Hematopoietic multipotent progenitor cell (in vitro differentiated cells): ENCODE results near the gene CPLX3. TPM values are rescaled to one million over a fixed set of nuclear protein-coding genes. Genes with fewer than 3 reads are reported as not detected.
A peak's percentile ranks its signal among the peaks of the same experiment; 100 is the strongest.

Source experiments
- DNase-seq, 3 donors: peaks; one replicate each; pipeline ENCODE4 v3.0.0-alpha.2; 2011 to 2015; ENCODE audit warnings: low read depth in 2 of 3, low spot score in 2 of 3
- small RNA-seq: library from RNA; depleted of rRNA; stranded (forward); fragments of <200 nt; gene quantifications from one replicate; pipeline ENCODE3, GENCODE V24; 2012
- total RNA-seq: library from RNA; depleted of rRNA; stranded (reverse); fragments of >200 nt; gene quantifications from one replicate; pipeline ENCODE4 v1.2.3, GENCODE V29; 2012

The CPLX3 gene
- total RNA-seq, 1 donor = not detected

GRCh38 chr15:74867466-74868038 lies 41.1 kb downstream of the CPLX3 start:
- DNase-seq = no peak

DNA sequence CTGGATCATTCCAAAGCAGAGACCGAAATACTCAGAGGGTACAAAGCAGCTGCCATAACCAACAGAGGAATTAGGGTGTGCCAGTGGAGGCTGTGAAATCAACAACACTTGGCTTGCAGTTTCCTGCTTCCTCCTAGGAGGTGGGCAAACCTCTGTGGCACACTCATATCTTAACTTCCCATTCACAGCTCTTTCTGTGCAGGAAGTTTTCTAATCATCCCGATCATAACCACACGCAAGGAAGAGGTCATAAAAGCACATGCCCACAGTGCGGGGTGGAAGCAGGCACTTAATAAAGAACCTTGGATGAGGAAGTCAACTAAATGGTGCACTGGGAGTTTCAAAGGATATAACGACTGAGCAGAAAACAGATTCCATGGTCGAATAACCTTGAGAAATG lies 41.6 kb downstream of the CPLX3 start:
- DNase-seq = peak in 2 of 3 donors; percentile 79 to 86

GRCh38 chr15:74869372-74869725 lies 42.9 kb downstream of the CPLX3 start:
- no peak for DNase-seq

DNA sequence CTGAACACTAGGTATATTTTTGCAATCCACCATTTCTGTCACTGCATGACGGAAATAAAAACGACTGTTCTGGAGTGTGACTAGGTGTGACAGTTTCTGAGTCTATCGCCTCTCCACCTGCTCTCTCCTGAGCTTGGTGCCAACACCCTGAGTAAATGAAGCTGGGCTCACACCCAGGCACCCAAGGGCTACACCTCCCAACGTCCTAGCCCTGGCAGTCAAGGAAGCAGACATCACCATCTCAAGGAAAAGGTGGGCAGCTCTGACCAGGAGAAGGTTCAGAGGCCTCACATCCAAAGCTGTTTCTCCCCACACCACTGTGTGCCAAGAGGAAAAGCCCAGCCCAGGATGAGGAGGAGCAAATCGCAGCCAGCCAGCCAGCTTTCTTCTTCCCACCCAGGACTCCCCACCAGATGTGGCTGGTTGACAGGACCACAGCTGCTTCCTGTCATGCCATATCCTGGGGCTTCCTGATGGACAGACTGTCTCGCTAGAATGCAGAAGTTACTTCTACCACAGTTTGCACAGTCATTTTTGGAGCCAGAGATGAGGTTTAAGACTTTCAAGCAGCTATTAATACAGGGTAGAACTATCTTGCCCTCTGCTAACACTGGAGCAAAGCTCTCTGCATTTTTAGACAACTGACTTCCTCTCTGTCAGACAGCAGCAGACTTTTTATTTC lies 43.4 kb downstream of the CPLX3 start:
- peak in 2 of 3 donors; percentile 93 to 98 for DNase-seq

DNA sequence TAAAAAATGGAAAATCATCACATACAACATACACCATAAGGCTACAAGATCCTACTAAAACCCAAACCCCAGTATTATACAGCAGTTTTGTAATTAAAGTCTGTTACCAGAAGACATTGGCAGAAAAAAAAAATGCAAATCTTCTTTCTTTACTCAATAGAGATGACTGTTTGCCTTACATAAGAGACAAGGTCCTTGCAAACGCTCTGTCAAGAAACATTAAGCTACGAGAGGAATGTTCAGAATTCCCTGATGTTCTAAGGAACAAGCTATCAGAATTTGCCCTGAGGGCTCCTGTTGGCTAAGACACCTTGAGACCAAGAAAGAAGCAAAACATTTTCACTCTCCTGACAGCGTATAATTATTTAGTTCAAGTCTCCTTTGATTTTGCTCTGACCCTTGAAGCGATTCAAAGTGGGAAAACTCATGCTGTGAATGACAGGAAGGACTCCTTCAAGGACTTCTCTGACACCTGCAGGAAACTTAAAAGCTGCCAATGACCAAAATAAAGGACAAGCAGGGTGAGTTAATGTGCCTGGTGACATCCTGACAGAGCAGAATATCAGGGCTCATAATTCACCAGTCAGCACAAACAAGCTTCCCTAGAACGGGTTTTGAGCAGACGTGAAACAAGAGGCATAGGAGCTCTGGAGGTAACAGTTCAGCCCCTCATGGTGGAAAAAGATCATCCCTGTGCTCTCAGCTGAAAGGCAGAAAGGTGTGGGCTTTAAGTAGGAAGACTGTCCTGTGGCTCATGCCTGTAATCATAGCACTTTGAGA lies 44.2 kb downstream of the CPLX3 start:
- no peak for DNase-seq

DNA sequence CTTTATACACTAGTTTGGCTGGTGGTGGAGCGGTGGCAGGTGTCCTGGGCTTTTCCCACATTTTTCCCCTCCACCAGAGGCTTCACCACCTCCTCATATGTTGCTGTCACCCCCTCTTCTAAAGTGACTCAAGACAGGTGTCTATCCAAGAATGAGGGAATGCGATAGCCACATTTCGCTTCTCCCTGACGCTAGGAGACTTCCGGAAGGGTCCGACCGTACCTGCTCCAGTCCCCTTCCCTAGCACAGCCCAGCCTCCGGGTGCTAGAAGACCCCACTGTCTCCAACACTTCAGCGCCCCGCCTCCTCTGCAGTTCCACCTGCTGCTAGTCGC lies 46.2 kb downstream of the CPLX3 start:
- no peak for DNase-seq

DNA sequence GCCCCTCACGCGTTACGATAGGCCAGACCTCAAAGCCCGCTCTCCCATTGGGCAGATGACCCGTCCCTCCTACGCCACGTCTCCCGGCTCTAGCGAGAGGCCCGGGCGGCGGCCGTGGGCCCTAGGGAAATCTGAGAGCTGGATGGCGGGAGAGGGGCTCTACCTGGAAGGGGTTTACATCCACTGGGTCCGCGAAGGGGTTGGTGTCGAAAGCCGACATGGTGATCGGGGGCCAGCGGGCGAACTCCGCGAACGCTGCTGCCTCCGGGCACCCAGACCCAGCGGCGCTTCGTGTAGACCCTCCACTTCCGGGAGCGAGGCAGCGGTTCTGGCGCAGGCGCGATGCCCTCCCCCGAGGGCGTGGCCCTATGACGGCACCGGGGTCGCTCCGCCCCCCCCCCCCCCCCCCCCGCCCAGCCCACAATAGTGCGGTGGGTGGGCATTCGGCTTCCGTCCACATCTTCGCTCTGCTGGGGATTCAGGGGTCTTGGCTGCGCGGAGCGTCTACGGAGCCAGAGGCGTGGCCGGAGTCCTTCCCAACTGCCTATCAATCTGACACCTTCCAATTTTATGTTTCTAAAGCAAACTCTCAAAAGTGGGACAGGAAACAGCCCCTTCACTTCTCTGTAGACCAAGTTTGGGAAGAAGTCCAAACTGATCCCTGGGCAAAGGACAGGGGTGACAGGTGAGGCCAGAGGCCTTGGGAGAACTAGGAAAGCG lies 46.8 kb downstream of the CPLX3 start, which contains the start of gene SCAMP2:
SCAMP2 (minus strand) TSS at position 330 of the 720 bp plus-strand sequence; CDS start at position 220, 110 bp downstream.
- peak; percentile 81 to 97 (median 93) for DNase-seq

DNA sequence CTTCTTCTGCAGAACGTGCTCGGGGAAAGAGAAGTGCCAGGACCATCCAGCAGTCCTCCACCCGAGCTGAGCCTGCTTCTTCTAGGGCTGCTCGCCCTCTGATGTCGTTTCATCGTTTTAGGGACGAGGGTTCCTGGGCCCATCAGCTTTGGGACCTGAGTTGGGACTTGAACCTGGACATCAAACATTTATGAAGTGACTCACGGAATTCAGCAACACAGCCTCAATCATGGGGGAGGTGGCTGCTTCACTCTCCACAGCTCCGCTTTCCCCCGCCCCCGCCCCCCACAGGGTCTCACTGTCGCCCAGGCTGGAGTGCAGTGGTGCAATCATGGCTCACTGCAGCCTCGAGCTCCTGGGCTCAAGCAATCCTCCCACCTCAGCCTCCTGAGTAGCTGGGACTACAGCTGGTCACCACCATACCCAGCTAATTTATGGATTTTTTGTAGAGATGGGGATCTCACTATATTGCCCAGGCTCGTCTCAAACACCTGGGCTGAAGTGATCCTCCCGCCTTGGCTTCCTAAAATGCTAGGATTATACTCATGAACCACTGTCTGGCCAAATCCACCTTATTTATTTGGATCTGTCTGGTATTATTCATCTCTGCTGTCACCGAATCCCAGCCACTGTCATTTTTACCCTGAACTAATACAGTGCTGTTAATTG lies 47.5 kb downstream of the CPLX3 start:
- DNase-seq = peak in 1 of 3 donors; percentile 19

DNA sequence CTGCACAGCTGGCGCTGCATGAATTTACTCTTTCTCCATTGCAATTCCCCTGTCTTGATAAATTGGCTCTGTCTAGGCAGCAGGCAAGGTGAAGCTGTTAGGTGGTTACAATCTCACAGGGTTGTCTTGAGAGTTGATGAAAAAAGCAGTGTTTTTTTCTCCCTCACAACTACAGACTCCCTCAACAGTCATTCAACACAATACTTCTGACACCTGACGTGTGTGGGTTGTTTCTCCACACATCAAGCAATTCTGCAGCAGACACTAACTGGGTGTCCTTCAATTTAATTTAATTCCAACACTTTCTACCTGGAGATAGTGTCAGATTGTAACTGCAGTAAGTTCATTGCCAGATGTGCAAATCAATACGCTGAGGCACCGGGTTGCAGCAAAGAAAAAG lies 51.8 kb downstream of the CPLX3 start:
- DNase-seq = no peak

Small RNA genes lying within 50 kb of the gene (small RNA-seq; reads per million reads assigned to genes)
- gene CPLX3 (not detected), gene MIR4513 (not detected), gene MIR6882 (7.3 reads per million, percentile 90 among the genes with 10 or more reads in this experiment)

Other genes starting within 250 kb of the CPLX3 start
- gene CLK3, start 210.8 kb upstream of the CPLX3 start, total RNA-seq = 117 TPM
- 19.4 TPM for gene EDC3, start 130.6 kb upstream of the CPLX3 start, total RNA-seq
- gene CYP1A1, start 101.1 kb upstream of the CPLX3 start, total RNA-seq = 0.27 TPM
- gene CYP1A2, start 77.8 kb upstream of the CPLX3 start, total RNA-seq = not detected
- gene CSK, start 44.5 kb upstream of the CPLX3 start, total RNA-seq = 118 TPM
- gene LMAN1L, start 13.8 kb upstream of the CPLX3 start, total RNA-seq = 0.27 TPM
- gene ULK3, start 16.5 kb downstream of the CPLX3 start, total RNA-seq = 69.7 TPM
- gene SCAMP2, start 46.7 kb downstream of the CPLX3 start, total RNA-seq = 67.6 TPM
- 77.3 TPM for gene MPI, start 63.4 kb downstream of the CPLX3 start, total RNA-seq
- gene FAM219B, start 80.2 kb downstream of the CPLX3 start, total RNA-seq = 58.4 TPM
- gene COX5A, start 111.4 kb downstream of the CPLX3 start, total RNA-seq = 47.9 TPM
- 3.2 TPM for gene RPP25, start 130.1 kb downstream of the CPLX3 start, total RNA-seq
- 4.8 TPM for gene SCAMP5, start 168.9 kb downstream of the CPLX3 start, total RNA-seq
- gene PPCDC, start 197.0 kb downstream of the CPLX3 start, total RNA-seq = 36.9 TPM